GM23248 (cell line): ENCODE measurements around the gene ZNF121. TPM values are rescaled to one million over a fixed set of nuclear protein-coding genes. Genes with fewer than 3 reads are reported as not detected.
"Not testable (repeated sequence)": the region's sequence is repeated elsewhere in the genome, so short reads cannot be mapped to it uniquely, and the experiment has no call there.

ENCODE experiments used
- DNase-seq: peaks from one replicate; pipeline ENCODE4 v3.0.0-alpha.2; 2015
- H2AFZ ChIP-seq: fragments of 200-600 bp; sonication (generic); 2 replicates; pipeline ENCODE4 v1.6.1; 2016; ENCODE audit warnings: antibody characterized with exemption
- H3F3A ChIP-seq: fragments of 200-600 bp; sonication (generic); 2 replicates; pipeline ENCODE4 v1.6.1; 2016; ENCODE audit warnings: mild to moderate bottlenecking, antibody characterized with exemption, mixed run types; ENCODE audit not compliant: insufficient read depth
- H3K27ac ChIP-seq: fragments of 200-600 bp; sonication (generic); 2 replicates; pipeline ENCODE4 v1.5.1; 2016; ENCODE audit warnings: mild to moderate bottlenecking
- H3K27me3 ChIP-seq: fragments of 200-600 bp; sonication (generic); replicated peaks from 2 replicates; pipeline ENCODE4 v1.6.1; 2016; ENCODE audit warnings: mild to moderate bottlenecking; ENCODE audit not compliant: insufficient read depth
- H3K36me3 ChIP-seq: fragments of 200-600 bp; sonication (generic); 2 replicates; pipeline ENCODE4 v1.6.1; 2016; ENCODE audit warnings: low read depth, mild to moderate bottlenecking
- H3K4me1 ChIP-seq: fragments of 200-600 bp; sonication (generic); 2 replicates; pipeline ENCODE4 v1.6.1; 2016; ENCODE audit warnings: mild to moderate bottlenecking; ENCODE audit not compliant: insufficient read depth
- H3K4me2 ChIP-seq: fragments of 200-600 bp; sonication (generic); one replicate; pipeline ENCODE4 v1.6.1; 2016; ENCODE audit warnings: mild to moderate bottlenecking; ENCODE audit not compliant: unreplicated experiment
- H3K4me3 ChIP-seq: fragments of 200-600 bp; sonication (generic); 2 replicates; pipeline ENCODE4 v1.5.1; 2016; ENCODE audit warnings: mild to moderate bottlenecking
- H3K79me2 ChIP-seq: fragments of 200-600 bp; sonication (generic); 2 replicates; pipeline ENCODE4 v1.6.1; 2016; ENCODE audit warnings: mild to moderate bottlenecking; ENCODE audit not compliant: insufficient read depth
- H3K9ac ChIP-seq: fragments of 200-600 bp; sonication (generic); 2 replicates; pipeline ENCODE4 v1.6.1; 2016; ENCODE audit warnings: mild to moderate bottlenecking
- H3K9me2 ChIP-seq: fragments of 200-600 bp; sonication (generic); 2 replicates; pipeline ENCODE4 v1.6.1; 2016; ENCODE audit warnings: mixed run types, mild to moderate bottlenecking, moderate library complexity; ENCODE audit not compliant: insufficient read depth
- H3K9me3 ChIP-seq: fragments of 200-600 bp; sonication (generic); one replicate; pipeline ENCODE4 v1.6.1; 2017; ENCODE audit warnings: low read depth
- H4K20me1 ChIP-seq: fragments of 200-600 bp; sonication (generic); 2 replicates; pipeline ENCODE4 v1.6.0; 2016; ENCODE audit not compliant: insufficient read depth
- EZH2 ChIP-seq: fragments of 200-600 bp; sonication (generic); IDR thresholded peaks from 2 replicates; pipeline ENCODE4 v1.6.1; 2018; ENCODE audit warnings: antibody characterized with exemption, mild to moderate bottlenecking; ENCODE audit not compliant: insufficient read depth, poor library complexity, severe bottlenecking
- EZH2phosphoT487 ChIP-seq: fragments of 200-600 bp; sonication (generic); IDR thresholded peaks from 2 replicates; pipeline ENCODE4 v1.6.1; 2018; ENCODE audit warnings: antibody characterized with exemption, moderate library complexity, mild to moderate bottlenecking, low read depth; ENCODE audit not compliant: insufficient read depth
- WGBS, 2 experiments: methylation state at CpG; one replicate each; pipeline ENCODE4 v1.1.6; 2015 to 2017; ENCODE audit warnings: low lambda C conversion rate in 2 of 2, low coverage in 1 of 2; ENCODE audit errors: missing lambda C conversion rate in 2 of 2; 5-methylcytosine and 5-hydroxymethylcytosine counted together
- in situ Hi-C: fragments of 300-500 bp; cut with MboI; formaldehyde crosslinking; loops from 2 replicates; pipeline ENCODE4 v1.15.0; 2020
- polyA plus RNA-seq: library from polyadenylated mRNA; unstranded; fragments of >200 nt; fragmentation: Nextera tagmentation; extraction: Ambion mirVana; gene quantifications from 2 replicates; pipeline ENCODE4 v1.2.1, GENCODE V29; 2016
- total RNA-seq: library from RNA; depleted of rRNA; stranded (reverse); fragments of >200 nt; shearing (Covaris generic); gene quantifications from 2 replicates; pipeline ENCODE4 v1.2.3, GENCODE V29; 2014

ZNF121 gene
- total and polyA plus RNA-seq, 2 experiments from 2014 or later, result 7.9 to 28.4 TPM

DNA sequence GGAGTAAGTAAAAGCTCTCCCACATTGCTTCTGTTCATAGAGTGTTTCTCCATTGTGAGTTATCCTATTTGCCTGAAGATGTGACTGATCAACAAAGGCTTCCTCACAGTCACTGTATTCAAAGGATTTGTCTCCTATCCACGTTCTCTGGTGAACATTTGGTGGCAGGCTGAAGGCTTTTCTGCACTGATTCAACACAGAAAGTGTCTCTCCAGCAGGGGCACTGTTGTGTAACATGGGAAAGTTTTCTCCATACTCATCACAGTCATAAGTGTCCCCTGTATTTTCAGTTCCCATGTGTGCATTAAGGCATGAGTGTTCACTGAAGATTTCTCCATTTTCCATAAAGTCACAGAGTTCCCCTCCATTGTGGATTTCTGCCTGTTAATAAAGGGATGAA lies 17.6 kb downstream of the ZNF121 start:
- WGBS, 2 experiments, result 100% methylated on average over 1 of the region's 1 CpG
- H3K36me3 ChIP-seq, result peaks cover 70% of the 10 kb centered on the region
- peaks cover 95% of the 10 kb centered on the region for H3K79me2 ChIP-seq

DNA sequence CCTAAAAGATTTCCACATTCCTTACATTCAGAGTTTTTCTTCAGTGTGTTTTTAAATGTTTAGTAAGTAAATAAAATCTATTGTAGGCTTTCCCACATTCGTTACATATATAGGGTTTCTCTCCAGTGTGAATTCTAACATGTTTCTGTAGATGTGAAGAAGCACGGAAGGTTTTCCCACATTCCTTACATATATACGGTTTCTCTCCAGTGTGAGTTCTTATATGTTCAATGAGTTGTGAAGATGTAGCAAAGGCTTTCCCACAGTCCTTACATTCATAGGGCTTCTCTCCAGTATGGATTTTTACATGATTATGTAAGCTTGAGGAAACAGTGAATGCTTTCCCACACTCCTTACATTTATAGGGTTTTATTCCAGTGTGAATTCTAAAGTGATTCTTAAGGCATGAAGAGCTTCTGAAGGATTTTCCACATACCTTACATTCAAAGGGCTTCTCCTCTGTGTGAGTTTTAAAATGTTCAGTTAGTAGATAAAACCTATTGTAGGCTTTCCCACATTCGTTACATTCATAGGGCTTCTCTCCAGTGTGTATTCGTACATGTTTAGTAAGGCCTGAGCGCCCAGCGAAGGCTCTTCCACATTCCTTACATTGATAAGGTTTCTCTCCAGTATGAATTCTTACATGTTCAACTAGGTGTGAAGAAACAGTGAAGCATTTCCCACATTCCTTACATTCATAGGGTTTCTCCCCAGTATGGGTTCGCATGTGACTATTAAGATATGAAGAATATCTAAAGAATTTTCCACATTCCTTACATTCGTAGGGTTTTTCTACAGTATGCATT lies 18.2 kb downstream of the ZNF121 start:
- Histone ChIP-seq H3K4me2 (no peak overlapping the region), H2AFZ (no peak overlapping the region), H3K9me2 (no peaks in the 10 kb centered on the region), H3F3A (peaks cover 15% of the 10 kb centered on the region; the same call in 1 of the 2 replicates), H3K9ac (no peak overlapping the region), H3K4me1 (no peaks in the 10 kb centered on the region), H3K79me2 (peaks cover 89% of the 10 kb centered on the region), H3K4me3 (no peak overlapping the region), H3K36me3 (peaks cover 76% of the 10 kb centered on the region), H3K27ac (no peak overlapping the region), H4K20me1 (no peaks in the 10 kb centered on the region), H3K9me3 (peaks cover 4% of the 10 kb centered on the region), H3K27me3 (no peaks in the 10 kb centered on the region)
- TF ChIP-seq EZH2phosphoT487, result no peak
- no peak for TF ChIP-seq EZH2
- DNase-seq, result peak; percentile 36
- in situ Hi-C loops, result no loop called here
- WGBS, 2 experiments, result 98 to 99% methylated on average over 9 of the region's 9 CpGs

More for the DNA sequence above, 17.6 kb downstream of the ZNF121 start:
- Histone ChIP-seq H2AFZ (no peak overlapping the region), H3K27me3 (no peaks in the 10 kb centered on the region), H3K4me2 (no peak overlapping the region), H3F3A (peaks cover 15% of the 10 kb centered on the region; the same call in 1 of the 2 replicates), H3K4me3 (no peak overlapping the region), H3K9me3 (peaks cover 4% of the 10 kb centered on the region), H4K20me1 (no peaks in the 10 kb centered on the region), H3K9ac (no peak overlapping the region), H3K4me1 (no peaks in the 10 kb centered on the region), H3K9me2 (no peaks in the 10 kb centered on the region), H3K27ac (no peak overlapping the region)
- no peak for TF ChIP-seq EZH2
- no peak for TF ChIP-seq EZH2phosphoT487
- in situ Hi-C loops, result no loop called here
- no peak for DNase-seq

DNA sequence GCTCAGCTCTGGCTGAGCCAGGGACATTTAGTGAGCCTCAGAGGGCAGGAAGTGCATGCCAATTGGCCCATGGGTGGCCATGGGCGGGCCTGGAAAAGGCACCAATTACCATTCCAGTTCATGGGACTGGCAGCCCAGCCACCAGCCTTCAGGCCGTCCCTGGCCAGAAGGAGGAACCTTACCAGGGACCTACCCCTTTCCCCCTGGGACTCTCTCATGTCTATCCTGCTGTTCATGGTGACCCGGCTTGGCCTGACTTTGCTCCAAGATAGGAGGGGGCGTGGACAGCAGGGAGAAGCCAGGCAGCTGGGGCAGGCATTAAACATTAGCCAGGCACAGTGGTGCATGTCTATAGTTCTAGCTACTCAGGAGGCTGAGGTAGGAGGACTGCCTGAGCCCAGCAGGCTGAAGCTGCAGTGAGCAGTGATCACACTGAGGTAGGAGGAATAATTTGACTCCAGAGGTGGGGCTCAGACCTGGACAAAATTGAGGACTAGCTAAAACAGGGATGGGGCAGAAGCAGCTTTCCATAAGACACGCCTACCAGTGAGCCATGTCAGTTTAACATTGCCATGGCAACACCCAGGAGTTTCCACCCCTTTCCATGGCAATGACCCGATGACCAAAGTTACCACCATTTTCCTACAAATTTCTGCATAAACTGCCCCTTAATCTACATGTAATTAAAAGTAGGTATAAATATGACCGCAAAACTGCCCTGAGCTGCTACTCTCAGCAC lies 31.6 kb downstream of the ZNF121 start:
- Histone ChIP-seq H3K27me3 (no peaks in the 10 kb centered on the region), H3K27ac (no peak overlapping the region), H3K4me2 (no peak overlapping the region), H2AFZ (no peak overlapping the region), H3F3A (peaks cover 7% of the 10 kb centered on the region; the same call in 1 of the 2 replicates), H3K4me1 (no peaks in the 10 kb centered on the region), H3K36me3 (no peaks in the 10 kb centered on the region), H3K79me2 (no peaks in the 10 kb centered on the region), H3K9ac (no peak overlapping the region), H3K4me3 (no peak overlapping the region), H3K9me3 (no peaks in the 10 kb centered on the region), H3K9me2 (no peaks in the 10 kb centered on the region), H4K20me1 (no peaks in the 10 kb centered on the region)
- WGBS, 2 experiments, result 84 to 89% methylated on average over 7 of the region's 7 CpGs
- DNase-seq, result no peak
- TF ChIP-seq EZH2 (no peak), EZH2phosphoT487 (no peak)
- in situ Hi-C loops, result no loop called here

- Histone ChIP-seq H3K9me2 (no peaks in the 10 kb centered on the region), H3K9ac (no peak overlapping the region), H3K4me3 (no peak overlapping the region), H4K20me1 (no peaks in the 10 kb centered on the region), H3K4me2 (no peak overlapping the region), H3K27ac (no peak overlapping the region), H3F3A (no peaks in the 10 kb centered on the region), H3K4me1 (no peaks in the 10 kb centered on the region), H3K27me3 (no peaks in the 10 kb centered on the region), H3K79me2 (no peaks in the 10 kb centered on the region), H2AFZ (no peak overlapping the region), H3K9me3 (no peaks in the 10 kb centered on the region), H3K36me3 (no peaks in the 10 kb centered on the region)
- in situ Hi-C loops, result no loop called here
- WGBS, 2 experiments, result 60 to 75% methylated on average over 9 to 11 of the region's 11 CpGs
- no peak for DNase-seq
- TF ChIP-seq EZH2, result no peak
- no peak for TF ChIP-seq EZH2phosphoT487
Measured at GRCh38 chr19:9547870-9548269, 36.4 kb downstream of the ZNF121 start.

GRCh38 chr19:9541281-9541680 lies 43.0 kb downstream of the ZNF121 start:
- WGBS, 2 experiments, result 72% methylated on average over 9 to 12 of the region's 12 CpGs
- H3K9ac ChIP-seq, in situ Hi-C loops: not testable (repeated sequence)

DNA sequence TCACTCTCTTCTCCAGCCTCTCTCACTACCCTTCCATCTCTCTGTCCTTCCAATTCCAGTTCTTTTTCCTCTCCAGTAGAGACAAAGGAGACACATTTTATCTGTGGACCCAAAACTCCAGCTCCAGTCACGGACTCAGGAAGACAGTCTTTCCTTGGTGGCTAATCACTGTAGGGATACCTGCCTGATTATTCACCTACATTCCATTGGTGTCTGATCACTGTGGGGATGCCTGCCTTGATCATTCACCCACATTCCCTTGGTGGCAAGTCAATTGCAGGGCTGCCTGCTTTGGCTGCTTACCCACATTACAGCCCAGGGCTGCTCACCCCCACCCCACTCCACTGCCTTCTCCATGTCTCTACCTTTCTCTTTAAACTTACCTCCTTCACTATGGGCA lies 44.4 kb downstream of the ZNF121 start:
- H3K4me1 ChIP-seq, H3K9me2 ChIP-seq, H3K4me2 ChIP-seq, H3K27me3 ChIP-seq, H3K9ac ChIP-seq, in situ Hi-C loops, H3F3A ChIP-seq, H4K20me1 ChIP-seq, H3K27ac ChIP-seq, H3K4me3 ChIP-seq, DNase-seq, H3K9me3 ChIP-seq, H2AFZ ChIP-seq: not testable (repeated sequence)
- 71 to 79% methylated on average over 1 of the region's 1 CpG for WGBS, 2 experiments
- peaks cover 38% of the 10 kb centered on the region for H3K79me2 ChIP-seq
- peaks cover 19% of the 10 kb centered on the region for H3K36me3 ChIP-seq

More at GRCh38 chr19:9541281-9541680, 43.0 kb downstream of the ZNF121 start:
- not testable (repeated sequence) for H3K9me2 ChIP-seq, H4K20me1 ChIP-seq, H3F3A ChIP-seq, H3K4me2 ChIP-seq, H3K9me3 ChIP-seq, H3K4me3 ChIP-seq, DNase-seq, H3K4me1 ChIP-seq, H3K36me3 ChIP-seq, H3K27me3 ChIP-seq, H3K27ac ChIP-seq, H2AFZ ChIP-seq
- peaks cover 25% of the 10 kb centered on the region for H3K79me2 ChIP-seq
